SIG-M5 treated with dmso at 0.1 percent for 504 hours (cell line): ENCODE results near the gene TPBGL.

Experiments used
- DNase-seq: peaks from one replicate; lab custom pipeline; 2025; ENCODE audit not compliant: unreplicated experiment; lab: John Stamatoyannopoulos, UW

Gene TPBGL

DNA sequence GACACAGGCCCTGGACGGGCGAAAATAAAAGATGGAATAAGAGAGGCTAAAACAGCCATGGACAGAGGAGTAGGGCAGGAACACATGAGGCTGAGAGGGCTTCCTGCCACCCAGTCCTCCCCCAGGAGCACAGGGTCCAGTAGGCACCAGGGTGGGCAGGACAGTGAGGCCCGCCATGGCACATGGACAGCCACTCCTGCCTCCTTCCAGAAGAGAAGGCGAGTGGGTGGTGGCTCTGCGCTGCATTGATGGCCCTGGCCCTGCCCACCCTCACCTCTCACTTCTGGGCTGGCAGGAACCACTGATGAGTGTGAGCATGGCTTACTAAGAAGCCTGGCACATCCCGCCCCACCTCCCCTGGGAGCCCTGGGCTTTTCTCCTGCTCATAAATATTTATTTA, 51.2 kb downstream of the TPBGL start:
- DNase-seq: no peak

DNA sequence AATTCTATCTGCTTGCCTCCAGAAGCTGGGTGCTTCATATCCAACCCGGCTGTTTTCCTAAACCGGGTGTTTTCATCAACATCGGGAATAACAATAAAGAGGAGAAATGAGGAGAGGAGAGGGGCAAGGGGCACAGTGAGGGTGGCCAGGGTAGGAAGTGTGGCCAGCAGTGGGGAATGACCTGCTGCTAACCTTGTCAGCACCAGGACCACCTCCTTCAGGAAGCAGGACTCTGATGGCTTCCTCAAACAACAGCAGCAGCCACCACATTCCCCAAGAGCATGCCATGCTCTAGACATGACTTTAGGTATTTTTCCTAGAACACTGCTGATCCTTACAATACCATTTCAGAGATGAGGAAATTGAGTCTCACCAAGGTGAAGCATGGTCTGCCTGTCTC, 52.4 kb downstream of the TPBGL start:
- DNase-seq: no peak
